ENCODE data around the gene AVPR2.
A peak's percentile ranks its signal among the peaks of the same experiment; 100 is the strongest.

Gene AVPR2

GRCh38 chrX:153953892-153954557, 49.6 kb downstream of the AVPR2 start:
- TF ChIP-seq CTCF (IDR thresholded peaks at IDR 0.05; ENCODE audit: low read depth, low read length) = 0 out of 2 replicates have a peak, but pooled peaks have one; percentile 11
- H3K36me3 ChIP-seq = peaks cover 98% of the 10 kb centered on the region

GRCh38 chrX:153954558-153955227, 50.2 kb downstream of the AVPR2 start:
- no peak for TF ChIP-seq CTCF (IDR thresholded peaks at IDR 0.05; ENCODE audit: low read depth, low read length)
- Histone ChIP-seq H3K9me3 (no peaks in the 10 kb centered on the region), H3K4me3 (ENCODE audit: low read depth, low read length) (no peak overlapping the region), H3K27me3 (no peaks in the 10 kb centered on the region), H3K36me3 (peaks cover 100% of the 10 kb centered on the region), H3K4me1 (peaks cover 4% of the 10 kb centered on the region; the same call in 1 of the 2 replicates)
- no peak for DNase-seq

More at GRCh38 chrX:153953892-153954557, 49.6 kb downstream of the AVPR2 start:
- Histone ChIP-seq H3K27me3 (no peaks in the 10 kb centered on the region), H3K4me1 (peaks cover 4% of the 10 kb centered on the region), H3K9me3 (no peaks in the 10 kb centered on the region), H3K4me3 (ENCODE audit: low read depth, low read length) (no peak overlapping the region)
- no peak for DNase-seq

- TF ChIP-seq CTCF (IDR thresholded peaks at IDR 0.05; ENCODE audit: low read depth, low read length) = no peak
- no peak for DNase-seq
- Histone ChIP-seq H3K4me1 (peaks cover 4% of the 10 kb centered on the region; the same call in 1 of the 2 replicates), H3K27me3 (no peaks in the 10 kb centered on the region), H3K36me3 (peaks cover 100% of the 10 kb centered on the region), H3K9me3 (no peaks in the 10 kb centered on the region), H3K4me3 (ENCODE audit: low read depth, low read length) (no peak overlapping the region)
Measured at GRCh38 chrX:153955228-153955732, 50.8 kb downstream of the AVPR2 start.

- Histone ChIP-seq H3K27me3 (no peaks in the 10 kb centered on the region), H3K4me1 (peaks cover 4% of the 10 kb centered on the region; the same call in 1 of the 2 replicates), H3K4me3 (ENCODE audit: low read depth, low read length) (no peak overlapping the region), H3K36me3 (peaks cover 99% of the 10 kb centered on the region), H3K9me3 (no peaks in the 10 kb centered on the region)
- TF ChIP-seq CTCF (IDR thresholded peaks at IDR 0.05; ENCODE audit: low read depth, low read length) = no peak
- no peak for DNase-seq
Measured at GRCh38 chrX:153956044-153956907, 51.8 kb downstream of the AVPR2 start.

Data from BE2C (cell line).